Activated gamma-delta T cell treated with anti-CD3 and anti-CD28 coated beads, Interleukin-2, amount 50 U/mL, for 16 hours (primary cell): ENCODE data around the gene PRR33.

ENCODE experiments used
- DNase-seq: peaks from one replicate; pipeline ENCODE4 v3.0.0-alpha.2; 2020; ENCODE audit warnings: low read depth

The PRR33 gene

GRCh38 chr11:1862588-1863351 is 28.9 kb downstream of the PRR33 start:
- no peak for DNase-seq

- no peak for DNase-seq
Measured at GRCh38 chr11:1861435-1862411, 30.0 kb downstream of the PRR33 start.

- DNase-seq = no peak
Measured at GRCh38 chr11:1860108-1860507, 31.6 kb downstream of the PRR33 start.

GRCh38 chr11:1859004-1859403 is 32.7 kb downstream of the PRR33 start:
- no peak for DNase-seq

DNA sequence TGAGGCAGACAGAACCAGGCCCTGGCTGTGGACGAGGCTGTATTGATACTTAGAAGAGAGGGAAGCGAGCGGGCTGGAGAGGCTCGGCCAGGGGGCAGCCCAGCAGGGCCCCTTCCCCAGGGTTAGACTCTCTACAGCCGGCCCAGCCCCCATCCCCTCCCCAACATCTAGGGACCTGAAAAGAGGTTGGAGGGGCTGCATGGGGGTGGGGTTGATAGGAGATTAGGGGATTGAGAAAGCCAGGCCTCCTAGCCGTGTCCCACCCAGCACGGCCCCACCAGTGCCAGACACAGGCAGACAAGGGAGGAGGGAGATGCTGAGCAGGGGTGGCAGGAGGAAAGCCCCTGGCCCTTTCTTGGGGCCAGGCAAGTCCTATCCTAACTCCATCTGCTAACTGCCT is 33.1 kb downstream of the PRR33 start:
- no peak for DNase-seq

- no peak for DNase-seq
Measured at GRCh38 chr11:1858154-1858553, 33.5 kb downstream of the PRR33 start.

- DNase-seq = no peak
Measured at GRCh38 chr11:1857064-1857463, 34.6 kb downstream of the PRR33 start.

DNA sequence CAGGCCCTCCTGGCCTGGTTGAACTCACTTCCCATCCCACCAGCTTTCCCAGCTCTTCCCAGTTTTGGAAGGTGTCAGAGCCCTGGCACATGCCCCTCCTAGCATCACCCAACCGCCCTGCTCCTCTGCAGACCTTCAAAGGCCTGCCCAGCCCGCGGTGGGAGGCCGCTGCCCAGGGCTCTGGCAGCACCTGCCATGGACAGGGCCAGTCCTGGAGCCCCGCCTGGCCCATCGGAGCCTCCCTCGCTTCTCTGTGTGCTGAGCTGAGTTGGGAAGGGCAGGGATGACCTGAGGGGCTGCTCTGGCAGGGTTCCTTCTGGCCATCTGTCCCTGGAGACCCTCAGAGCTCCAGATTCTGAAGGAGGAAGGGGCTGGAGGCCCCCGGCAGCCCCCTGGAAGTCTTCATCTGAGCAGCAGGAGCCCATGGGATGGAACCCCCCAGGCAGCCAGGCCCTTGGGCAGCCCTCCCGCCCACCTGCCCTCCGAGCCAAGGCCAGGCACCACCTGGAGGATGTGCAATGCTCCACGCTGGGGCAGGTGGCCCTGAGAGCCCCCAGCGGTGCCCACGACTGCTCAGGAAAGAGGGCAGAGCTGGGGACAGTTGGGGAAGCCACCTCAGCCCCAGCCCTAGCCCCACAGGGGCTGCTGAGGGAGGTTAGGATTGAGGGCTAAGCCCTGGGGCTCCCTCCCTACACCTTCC is 35.2 kb downstream of the PRR33 start:
- no peak for DNase-seq

- DNase-seq = no peak
Measured at GRCh38 chr11:1855886-1856265, 35.8 kb downstream of the PRR33 start.

GRCh38 chr11:1854949-1855885 is 36.5 kb downstream of the PRR33 start:
- DNase-seq = no peak

- DNase-seq = no peak
Measured at GRCh38 chr11:1854132-1854948, 37.4 kb downstream of the PRR33 start.

DNA sequence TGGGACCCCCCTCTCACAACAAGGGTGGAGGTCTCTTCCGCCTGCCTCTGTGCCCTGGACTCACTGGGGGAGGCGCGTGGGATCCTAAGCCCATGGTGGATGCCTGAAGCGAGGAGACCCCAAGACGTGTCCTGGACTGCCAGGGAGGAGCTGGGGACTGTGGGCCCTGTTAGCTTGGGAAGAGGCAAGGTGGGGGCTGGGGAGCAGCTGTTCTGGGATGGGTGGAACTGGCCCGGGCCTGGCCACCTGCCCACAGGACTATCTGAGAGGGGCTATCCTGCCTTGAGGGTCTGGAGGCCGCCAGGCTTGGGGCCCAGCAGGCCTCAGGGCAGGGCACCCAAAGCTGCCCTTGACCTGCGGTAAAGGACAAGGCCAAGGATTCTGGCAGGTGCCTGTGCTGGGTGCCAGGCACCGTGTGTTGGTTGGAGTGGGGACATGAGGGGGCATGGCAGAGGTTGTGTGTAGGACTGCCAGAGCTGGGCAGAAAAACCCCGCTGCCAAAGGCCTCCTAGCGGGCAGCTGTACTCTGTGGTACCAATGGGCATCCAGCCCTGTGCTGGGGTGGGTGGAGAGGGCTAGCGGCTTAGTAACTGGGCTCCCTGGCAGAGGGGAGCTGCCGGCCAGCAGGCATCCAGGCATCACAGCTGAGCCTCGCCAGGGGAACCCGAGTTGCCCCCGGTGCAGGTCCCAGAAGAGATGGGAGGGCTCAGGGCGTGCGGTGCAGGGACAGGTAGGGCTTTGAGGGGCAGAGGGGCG is 38.1 kb downstream of the PRR33 start:
- DNase-seq = no peak

GRCh38 chr11:1852877-1853276 is 38.8 kb downstream of the PRR33 start, which contains the start of gene LSP1:
TSS of gene LSP1 (plus strand) at chr11:1853084. CDS start at chr11:1853145, 61 bp downstream.
- peak; percentile 82 for DNase-seq

GRCh38 chr11:1852271-1852876 is 39.3 kb downstream of the PRR33 start:
- no peak for DNase-seq

GRCh38 chr11:1851468-1852180 is 40.1 kb downstream of the PRR33 start:
- DNase-seq = no peak

DNA sequence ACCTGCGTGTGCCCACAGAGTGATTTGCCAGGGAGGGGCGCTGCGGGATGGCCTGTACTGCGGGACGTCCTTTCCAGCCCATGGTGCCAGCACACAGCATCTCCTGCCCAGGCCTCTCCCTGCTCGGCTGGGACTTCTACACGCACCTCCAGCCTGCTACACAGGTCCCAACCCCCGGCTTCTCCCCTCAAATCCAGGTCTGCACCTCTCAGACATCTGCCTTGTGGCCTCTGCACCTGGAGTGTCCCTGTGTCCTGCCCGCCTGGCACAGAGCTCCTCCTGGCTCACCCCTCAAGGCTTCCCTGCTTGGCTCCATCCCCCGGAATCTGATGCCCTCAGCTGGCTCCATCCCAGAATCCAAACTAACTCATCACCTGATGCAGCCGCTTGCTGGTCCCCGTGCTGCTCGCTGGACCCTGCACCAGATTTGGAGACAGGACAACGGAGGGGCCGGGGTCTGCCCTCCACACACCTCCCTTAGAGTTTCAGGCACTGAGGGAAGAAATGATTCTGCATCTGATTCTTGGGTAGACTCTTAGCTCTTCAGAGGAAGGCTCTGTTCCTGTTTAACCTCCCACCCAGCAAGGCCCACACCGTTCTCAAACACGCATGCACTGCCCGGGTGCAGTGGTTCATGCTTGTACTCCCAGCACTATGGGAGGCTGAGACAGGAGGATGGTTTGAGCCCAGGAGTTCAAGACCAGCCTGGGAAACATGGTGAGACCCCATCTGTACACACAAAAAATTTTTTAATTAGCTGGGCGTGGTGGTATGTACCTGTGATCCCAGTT is 42.9 kb downstream of the PRR33 start:
- DNase-seq = no peak

DNA sequence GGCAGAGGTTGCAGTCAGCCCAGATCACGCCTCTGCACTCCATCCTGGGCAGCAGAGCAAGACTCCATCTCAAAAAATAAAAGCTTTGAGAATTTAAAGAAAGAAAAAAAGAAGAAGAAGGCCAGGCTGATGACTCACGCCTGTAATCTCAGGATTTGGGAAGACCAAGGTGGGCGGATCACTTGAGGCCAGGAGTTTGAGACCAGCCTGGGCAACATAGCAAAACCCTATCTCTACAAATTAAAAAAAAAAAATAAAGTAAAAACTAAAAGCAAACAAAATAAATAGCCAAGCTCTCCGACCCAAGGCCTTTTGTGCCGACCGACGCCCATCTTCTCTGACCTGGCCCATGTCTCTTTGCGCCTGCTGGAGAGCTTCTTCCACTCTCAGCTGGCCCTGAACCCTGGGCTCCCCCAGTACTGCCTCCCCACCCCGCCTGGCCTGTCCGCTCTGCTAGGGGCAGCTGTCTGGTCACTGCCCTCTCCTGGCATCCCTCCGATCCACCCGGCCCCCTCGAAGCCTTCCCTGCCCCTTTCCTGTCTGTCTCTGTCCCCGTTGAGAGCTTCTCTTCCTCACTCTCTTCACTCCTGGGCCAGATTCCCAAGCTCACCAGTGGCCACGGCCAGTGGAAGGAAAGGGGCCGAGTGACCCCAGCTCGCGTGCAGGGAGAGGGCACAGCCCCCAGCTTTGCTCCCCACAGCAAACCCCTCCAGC is 43.6 kb downstream of the PRR33 start:
- no peak for DNase-seq
